Body of pancreas (tissue), 4 donors: ENCODE data around the gene UBXN6. TPM values are rescaled to one million over a fixed set of nuclear protein-coding genes. Genes with fewer than 3 reads are reported as not detected.

Experiments used
- ATAC-seq: fragments of 150-250 bp; one replicate; pipeline ENCODE4 v1.9.1; 2016
- DNase-seq, 4 donors: peaks; one replicate each; pipeline ENCODE4 v3.0.0-alpha.2; 2019
- H3K27ac ChIP-seq, 4 donors: fragments of 200-600 bp; sonication (generic); 1 replicate in 3 of 4; 2 replicates in 1 of 4; pipeline versions ENCODE4 v1.5.1 to v1.6.1; 2016 to 2019; ENCODE audit warnings: mild to moderate bottlenecking in 1 of 4, mixed read lengths in 1 of 4, moderate library complexity in 1 of 4
- H3K27me3 ChIP-seq, 2 donors: fragments of 200-600 bp; sonication (generic); one replicate each; pipeline ENCODE4 v1.6.0; 2016; ENCODE audit warnings: mild to moderate bottlenecking in 1 of 2
- H3K36me3 ChIP-seq, 2 donors: fragments of 200-600 bp; sonication (generic); replicated peaks in 1 of 2; 2 replicates each; pipeline ENCODE4 v1.5.1; 2016; ENCODE audit warnings: low read depth in 2 of 2; ENCODE audit not compliant: insufficient read depth in 1 of 2
- H3K4me1 ChIP-seq: fragments of 200-600 bp; sonication (generic); one replicate; pipeline ENCODE4 v1.6.0; 2016
- H3K4me3 ChIP-seq, 2 donors: fragments of 200-600 bp; sonication (generic); 1 replicate in 1 of 2; 2 replicates in 1 of 2; pipeline ENCODE4 v1.5.1; 2016 to 2019
- H3K9me3 ChIP-seq, 3 donors: fragments of 200-600 bp; sonication (generic); 1 replicate in 2 of 3; 2 replicates in 1 of 3; pipeline ENCODE4 v1.5.1; 2016
- CTCF ChIP-seq, 7 experiments: fragments of 450-650 bp in 4 of 7; fragments of 200-600 bp in 3 of 7; sonication (generic) in 3 of 7; IDR thresholded peaks; one replicate each; pipeline ENCODE4 v1.5.1; 2016 to 2019; ENCODE audit warnings: antibody characterized with exemption in 7 of 7
- POLR2A ChIP-seq, 3 donors: fragments of 450-650 bp; IDR thresholded peaks; one replicate each; pipeline ENCODE4 v1.6.1; 2016; ENCODE audit warnings: antibody characterized with exemption in 3 of 3, mild to moderate bottlenecking in 2 of 3
- WGBS, 2 donors: methylation state at CpG; one replicate each; pipeline ENCODE4 v1.1.5; 2017; 5-methylcytosine and 5-hydroxymethylcytosine counted together
- intact Hi-C: fragments of 100-400 bp; cut with DNase I; formaldehyde crosslinking; loops from one replicate; pipeline ENCODE4 v1.15.1; 2023
- total RNA-seq, 2 donors: library from RNA; depleted of rRNA; stranded (reverse); fragments of >200 nt; gene quantifications; one replicate each; pipeline ENCODE4 v1.1.0, GENCODE V29; 2016

UBXN6 gene
- total RNA-seq, 2 donors from 2014 or later: 64.6 to 107 TPM

- Histone ChIP-seq H3K36me3 (no peaks in the 10 kb centered on the region), H3K27ac (no peak overlapping the region), H3K4me3 (no peak overlapping the region), H3K27me3 (no peaks in the 10 kb centered on the region), H3K9me3 (no peaks in the 10 kb centered on the region), H3K4me1 (no peaks in the 10 kb centered on the region)
- no peak for ATAC-seq
- TF ChIP-seq POLR2A (IDR thresholded peaks at IDR 0.05) (no peak), CTCF (IDR thresholded peaks at IDR 0.05) (no peak)
- 87 to 94% methylated on average over 8 to 10 of the region's 12 CpGs for WGBS, 2 donors
- intact Hi-C loops: no loop called here
- no peak for DNase-seq
These were observed 27.8 kb downstream of the UBXN6 start for GRCh38 chr19:4429771-4430171.

- ATAC-seq (no peak), DNase-seq (no peak)
- H3K36me3 ChIP-seq: no peaks in the 10 kb centered on the region
- TF ChIP-seq CTCF (IDR thresholded peaks at IDR 0.05) (no peak), POLR2A (IDR thresholded peaks at IDR 0.05) (no peak)
- H3K4me1 ChIP-seq: no peaks in the 10 kb centered on the region
- no peaks in the 10 kb centered on the region for H3K27me3 ChIP-seq
- no peaks in the 10 kb centered on the region for H3K9me3 ChIP-seq
- no peak overlapping the region for H3K27ac ChIP-seq
- H3K4me3 ChIP-seq: no peak overlapping the region
- WGBS, 2 donors: 93 to 97% methylated on average over 14 to 16 of the region's 16 CpGs
- intact Hi-C loops: no loop called here
These were observed 28.3 kb downstream of the UBXN6 start for GRCh38 chr19:4429256-4429655.

GRCh38 chr19:4428326-4428975, 29.1 kb downstream of the UBXN6 start:
- H3K36me3 ChIP-seq: no peaks in the 10 kb centered on the region
- no peak overlapping the region for H3K4me3 ChIP-seq
- no peaks in the 10 kb centered on the region for H3K27me3 ChIP-seq
- H3K9me3 ChIP-seq: no peaks in the 10 kb centered on the region
- H3K27ac ChIP-seq: no peak overlapping the region
- DNase-seq (no peak), ATAC-seq (no peak)
- 92 to 94% methylated on average over 20 of the region's 20 CpGs for WGBS, 2 donors
- intact Hi-C loops: no loop called here
- no peak for TF ChIP-seq POLR2A (IDR thresholded peaks at IDR 0.05)
- TF ChIP-seq CTCF (IDR thresholded peaks at IDR 0.05): no peak
- no peaks in the 10 kb centered on the region for H3K4me1 ChIP-seq

- TF ChIP-seq POLR2A (IDR thresholded peaks at IDR 0.05): no peak
- no peak for TF ChIP-seq CTCF (IDR thresholded peaks at IDR 0.05)
- Histone ChIP-seq H3K27ac (no peak overlapping the region), H3K4me1 (no peaks in the 10 kb centered on the region), H3K4me3 (no peak overlapping the region), H3K9me3 (no peaks in the 10 kb centered on the region), H3K27me3 (no peaks in the 10 kb centered on the region), H3K36me3 (no peaks in the 10 kb centered on the region)
- no peak for ATAC-seq
- intact Hi-C loops: no loop called here
- no peak for DNase-seq
- WGBS, 2 donors: 96 to 97% methylated on average over 6 of the region's 6 CpGs
These were observed 32.1 kb downstream of the UBXN6 start for GRCh38 chr19:4425537-4425936.
